GM12874 (cell line): Measurements from ENCODE around the gene EGFL8.

Source experiments
- CTCF ChIP-seq: IDR thresholded peaks from 2 replicates; pipeline ENCODE4 v1.5.1; 2011; ENCODE audit warnings: low read depth, mild to moderate bottlenecking, control low read depth, low read length, moderate library complexity; ENCODE audit not compliant: insufficient read depth

Gene EGFL8

GRCh38 chr6:32166411-32167061, 2.1 kb downstream of the EGFL8 start:
- no peak for TF ChIP-seq CTCF

- no peak for TF ChIP-seq CTCF
Observed at GRCh38 chr6:32167154-32167760, 2.9 kb downstream of the EGFL8 start.

GRCh38 chr6:32167761-32168262, 3.4 kb downstream of the EGFL8 start:
- TF ChIP-seq CTCF = no peak

- no peak for TF ChIP-seq CTCF
Observed at GRCh38 chr6:32168350-32168749, 4.0 kb downstream of the EGFL8 start.

GRCh38 chr6:32168807-32169591, 4.6 kb downstream of the EGFL8 start:
- TF ChIP-seq CTCF = no peak

- TF ChIP-seq CTCF = no peak
Observed at GRCh38 chr6:32170294-32170693, 5.9 kb downstream of the EGFL8 start.

GRCh38 chr6:32171234-32171633, 6.8 kb downstream of the EGFL8 start:
- no peak for TF ChIP-seq CTCF
